ENCODE data around the gene DNAJC21.

DNA sequence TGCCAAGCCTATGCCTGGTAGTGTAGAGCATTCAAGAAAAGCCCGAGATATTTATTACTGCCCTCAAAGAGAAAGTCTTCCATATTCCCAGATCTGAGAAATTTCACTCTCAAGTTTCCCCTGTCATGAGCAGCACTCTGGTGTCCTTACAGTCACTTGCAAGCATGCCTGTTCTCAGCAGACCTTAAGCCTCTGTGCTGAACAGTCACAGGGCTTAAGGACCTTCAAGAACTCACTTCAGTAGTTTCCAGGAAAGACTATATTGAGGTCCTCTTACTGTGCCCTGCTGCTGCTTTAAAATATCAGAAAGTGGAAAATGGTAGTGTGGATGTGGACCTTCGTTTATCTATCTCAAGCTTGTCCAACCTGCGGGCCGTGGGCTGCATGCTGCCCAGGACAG lies 53.5 kb downstream of the DNAJC21 start:
- TF ChIP-seq, protein P1, sequence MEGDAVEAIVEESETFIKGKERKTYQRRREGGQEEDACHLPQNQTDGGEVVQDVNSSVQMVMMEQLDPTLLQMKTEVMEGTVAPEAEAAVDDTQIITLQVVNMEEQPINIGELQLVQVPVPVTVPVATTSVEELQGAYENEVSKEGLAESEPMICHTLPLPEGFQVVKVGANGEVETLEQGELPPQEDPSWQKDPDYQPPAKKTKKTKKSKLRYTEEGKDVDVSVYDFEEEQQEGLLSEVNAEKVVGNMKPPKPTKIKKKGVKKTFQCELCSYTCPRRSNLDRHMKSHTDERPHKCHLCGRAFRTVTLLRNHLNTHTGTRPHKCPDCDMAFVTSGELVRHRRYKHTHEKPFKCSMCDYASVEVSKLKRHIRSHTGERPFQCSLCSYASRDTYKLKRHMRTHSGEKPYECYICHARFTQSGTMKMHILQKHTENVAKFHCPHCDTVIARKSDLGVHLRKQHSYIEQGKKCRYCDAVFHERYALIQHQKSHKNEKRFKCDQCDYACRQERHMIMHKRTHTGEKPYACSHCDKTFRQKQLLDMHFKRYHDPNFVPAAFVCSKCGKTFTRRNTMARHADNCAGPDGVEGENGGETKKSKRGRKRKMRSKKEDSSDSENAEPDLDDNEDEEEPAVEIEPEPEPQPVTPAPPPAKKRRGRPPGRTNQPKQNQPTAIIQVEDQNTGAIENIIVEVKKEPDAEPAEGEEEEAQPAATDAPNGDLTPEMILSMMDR (IDR thresholded peaks at IDR 0.05; ENCODE audit: insufficient read depth, low read depth, low read length): no peak
- no peak for TF ChIP-seq EZH2 (IDR thresholded peaks at IDR 0.05; ENCODE audit: insufficient read depth, low read length)
